Measurements from ENCODE around the gene DNAH12.
"Not testable (repeated sequence)": the region's sequence is repeated elsewhere in the genome, so short reads cannot be mapped to it uniquely, and the experiment has no call there.

- TF ChIP-seq STAT6 (CRISPR knock-in tag; IDR thresholded peaks at IDR 0.05; ENCODE audit: borderline replicate concordance); SKI (IDR thresholded peaks at IDR 0.05; ENCODE audit: partially characterized antibody); ARID2 (CRISPR knock-in tag; IDR thresholded peaks at IDR 0.05; ENCODE audit: borderline replicate concordance): not testable (repeated sequence)
- TF ChIP-seq, protein P1, sequence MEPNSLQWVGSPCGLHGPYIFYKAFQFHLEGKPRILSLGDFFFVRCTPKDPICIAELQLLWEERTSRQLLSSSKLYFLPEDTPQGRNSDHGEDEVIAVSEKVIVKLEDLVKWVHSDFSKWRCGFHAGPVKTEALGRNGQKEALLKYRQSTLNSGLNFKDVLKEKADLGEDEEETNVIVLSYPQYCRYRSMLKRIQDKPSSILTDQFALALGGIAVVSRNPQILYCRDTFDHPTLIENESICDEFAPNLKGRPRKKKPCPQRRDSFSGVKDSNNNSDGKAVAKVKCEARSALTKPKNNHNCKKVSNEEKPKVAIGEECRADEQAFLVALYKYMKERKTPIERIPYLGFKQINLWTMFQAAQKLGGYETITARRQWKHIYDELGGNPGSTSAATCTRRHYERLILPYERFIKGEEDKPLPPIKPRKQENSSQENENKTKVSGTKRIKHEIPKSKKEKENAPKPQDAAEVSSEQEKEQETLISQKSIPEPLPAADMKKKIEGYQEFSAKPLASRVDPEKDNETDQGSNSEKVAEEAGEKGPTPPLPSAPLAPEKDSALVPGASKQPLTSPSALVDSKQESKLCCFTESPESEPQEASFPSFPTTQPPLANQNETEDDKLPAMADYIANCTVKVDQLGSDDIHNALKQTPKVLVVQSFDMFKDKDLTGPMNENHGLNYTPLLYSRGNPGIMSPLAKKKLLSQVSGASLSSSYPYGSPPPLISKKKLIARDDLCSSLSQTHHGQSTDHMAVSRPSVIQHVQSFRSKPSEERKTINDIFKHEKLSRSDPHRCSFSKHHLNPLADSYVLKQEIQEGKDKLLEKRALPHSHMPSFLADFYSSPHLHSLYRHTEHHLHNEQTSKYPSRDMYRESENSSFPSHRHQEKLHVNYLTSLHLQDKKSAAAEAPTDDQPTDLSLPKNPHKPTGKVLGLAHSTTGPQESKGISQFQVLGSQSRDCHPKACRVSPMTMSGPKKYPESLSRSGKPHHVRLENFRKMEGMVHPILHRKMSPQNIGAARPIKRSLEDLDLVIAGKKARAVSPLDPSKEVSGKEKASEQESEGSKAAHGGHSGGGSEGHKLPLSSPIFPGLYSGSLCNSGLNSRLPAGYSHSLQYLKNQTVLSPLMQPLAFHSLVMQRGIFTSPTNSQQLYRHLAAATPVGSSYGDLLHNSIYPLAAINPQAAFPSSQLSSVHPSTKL (CRISPR knock-in tag; IDR thresholded peaks at IDR 0.05): not testable (repeated sequence)
- TF ChIP-seq, protein P2, sequence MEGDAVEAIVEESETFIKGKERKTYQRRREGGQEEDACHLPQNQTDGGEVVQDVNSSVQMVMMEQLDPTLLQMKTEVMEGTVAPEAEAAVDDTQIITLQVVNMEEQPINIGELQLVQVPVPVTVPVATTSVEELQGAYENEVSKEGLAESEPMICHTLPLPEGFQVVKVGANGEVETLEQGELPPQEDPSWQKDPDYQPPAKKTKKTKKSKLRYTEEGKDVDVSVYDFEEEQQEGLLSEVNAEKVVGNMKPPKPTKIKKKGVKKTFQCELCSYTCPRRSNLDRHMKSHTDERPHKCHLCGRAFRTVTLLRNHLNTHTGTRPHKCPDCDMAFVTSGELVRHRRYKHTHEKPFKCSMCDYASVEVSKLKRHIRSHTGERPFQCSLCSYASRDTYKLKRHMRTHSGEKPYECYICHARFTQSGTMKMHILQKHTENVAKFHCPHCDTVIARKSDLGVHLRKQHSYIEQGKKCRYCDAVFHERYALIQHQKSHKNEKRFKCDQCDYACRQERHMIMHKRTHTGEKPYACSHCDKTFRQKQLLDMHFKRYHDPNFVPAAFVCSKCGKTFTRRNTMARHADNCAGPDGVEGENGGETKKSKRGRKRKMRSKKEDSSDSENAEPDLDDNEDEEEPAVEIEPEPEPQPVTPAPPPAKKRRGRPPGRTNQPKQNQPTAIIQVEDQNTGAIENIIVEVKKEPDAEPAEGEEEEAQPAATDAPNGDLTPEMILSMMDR (CRISPR knock-in tag; IDR thresholded peaks at IDR 0.05): not testable (repeated sequence)
Measured at GRCh38 chr3:57448489-57448888, 95.7 kb downstream of the DNAH12 start.

Data from HepG2 (cell line).